ENCODE data around the gene CHRND. TPM values are rescaled to one million over a fixed set of nuclear protein-coding genes. Genes with fewer than 3 reads are reported as not detected.

Gene CHRND
- total and polyA plus RNA-seq, 2 of the 8 experiments (the other 6 are each of a cell fraction or from before 2014, with no cell fraction given) = 0.24 TPM; not detected in 1

DNA sequence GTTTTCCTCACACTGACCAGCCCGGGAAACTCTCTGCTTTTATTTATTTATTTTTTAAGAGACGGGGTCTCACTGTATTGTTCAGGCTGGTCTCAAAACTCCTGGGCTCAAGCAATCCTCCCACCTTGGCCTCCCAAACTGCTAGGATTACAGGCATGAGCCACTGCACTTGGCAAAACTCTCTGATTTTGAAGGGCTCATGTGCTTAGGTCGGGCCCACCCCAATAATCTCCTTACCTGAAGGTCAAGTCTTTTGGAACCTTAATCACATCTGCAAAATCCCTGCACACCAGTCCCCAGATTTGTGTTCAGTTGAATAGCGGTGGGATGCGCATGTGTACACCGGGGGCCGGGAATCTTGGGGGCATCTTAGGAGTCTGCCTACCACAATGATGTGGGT is 30.7 kb upstream of the CHRND start (continued):
- TF ChIP-seq, protein P1, sequence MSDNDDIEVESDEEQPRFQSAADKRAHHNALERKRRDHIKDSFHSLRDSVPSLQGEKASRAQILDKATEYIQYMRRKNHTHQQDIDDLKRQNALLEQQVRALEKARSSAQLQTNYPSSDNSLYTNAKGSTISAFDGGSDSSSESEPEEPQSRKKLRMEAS (IDR thresholded peaks at IDR 0.05) = no peak
- TF ChIP-seq GABPA (IDR thresholded peaks at IDR 0.05; ENCODE audit: borderline replicate concordance, insufficient read depth, low read length) = no peak
- TF ChIP-seq, protein P2, sequence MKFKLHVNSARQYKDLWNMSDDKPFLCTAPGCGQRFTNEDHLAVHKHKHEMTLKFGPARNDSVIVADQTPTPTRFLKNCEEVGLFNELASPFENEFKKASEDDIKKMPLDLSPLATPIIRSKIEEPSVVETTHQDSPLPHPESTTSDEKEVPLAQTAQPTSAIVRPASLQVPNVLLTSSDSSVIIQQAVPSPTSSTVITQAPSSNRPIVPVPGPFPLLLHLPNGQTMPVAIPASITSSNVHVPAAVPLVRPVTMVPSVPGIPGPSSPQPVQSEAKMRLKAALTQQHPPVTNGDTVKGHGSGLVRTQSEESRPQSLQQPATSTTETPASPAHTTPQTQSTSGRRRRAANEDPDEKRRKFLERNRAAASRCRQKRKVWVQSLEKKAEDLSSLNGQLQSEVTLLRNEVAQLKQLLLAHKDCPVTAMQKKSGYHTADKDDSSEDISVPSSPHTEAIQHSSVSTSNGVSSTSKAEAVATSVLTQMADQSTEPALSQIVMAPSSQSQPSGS (IDR thresholded peaks at IDR 0.05; ENCODE audit: low read length) = no peak
- TF ChIP-seq HDAC6 (IDR thresholded peaks at IDR 0.05; ENCODE audit: low read depth, low read length) = no peak
- TF ChIP-seq CBX5 (IDR thresholded peaks at IDR 0.05; ENCODE audit: low read depth, low read length) = no peak
- no peak for TF ChIP-seq TCF12 (IDR thresholded peaks at IDR 0.05; ENCODE audit: low read depth, low read length)
- no peak for TF ChIP-seq PHF8 (conservative IDR thresholded peaks at IDR 0.05; ENCODE audit: low read depth, low read length)
- TF ChIP-seq, protein P3, sequence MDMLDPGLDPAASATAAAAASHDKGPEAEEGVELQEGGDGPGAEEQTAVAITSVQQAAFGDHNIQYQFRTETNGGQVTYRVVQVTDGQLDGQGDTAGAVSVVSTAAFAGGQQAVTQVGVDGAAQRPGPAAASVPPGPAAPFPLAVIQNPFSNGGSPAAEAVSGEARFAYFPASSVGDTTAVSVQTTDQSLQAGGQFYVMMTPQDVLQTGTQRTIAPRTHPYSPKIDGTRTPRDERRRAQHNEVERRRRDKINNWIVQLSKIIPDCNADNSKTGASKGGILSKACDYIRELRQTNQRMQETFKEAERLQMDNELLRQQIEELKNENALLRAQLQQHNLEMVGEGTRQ (IDR thresholded peaks at IDR 0.05; ENCODE audit: low read length) = no peak
- no peak for TF ChIP-seq POLR2A (IDR thresholded peaks at IDR 0.05; ENCODE audit: control extremely low read depth in 1 of 2, low read depth in 2 of 2, low read length in 2 of 2)
